ENCODE results near the gene SORT1.
"Not testable (repeated sequence)": the region's sequence is repeated elsewhere in the genome, so short reads cannot be mapped to it uniquely, and the experiment has no call there.

Gene SORT1

GRCh38 chr1:109295712-109296415 is 101.9 kb downstream of the SORT1 start:
- DNase-seq = no peak

GRCh38 chr1:109294481-109294880 is 103.2 kb downstream of the SORT1 start:
- DNase-seq = no peak

- no peak for DNase-seq
Observed at GRCh38 chr1:109293026-109293425, 104.7 kb downstream of the SORT1 start.

- DNase-seq = no peak
Observed at GRCh38 chr1:109292364-109292763, 105.4 kb downstream of the SORT1 start.

GRCh38 chr1:109290998-109291397 is 106.7 kb downstream of the SORT1 start:
- DNase-seq = no peak

GRCh38 chr1:109290137-109290536 is 107.6 kb downstream of the SORT1 start:
- DNase-seq = no peak

GRCh38 chr1:109286762-109287161 is 111.0 kb downstream of the SORT1 start:
- DNase-seq = not testable (repeated sequence)

GRCh38 chr1:109283748-109284600 is 113.7 kb downstream of the SORT1 start:
- no peak for DNase-seq

- peak; percentile 85 for DNase-seq
Observed at GRCh38 chr1:109282952-109283747, 114.6 kb downstream of the SORT1 start, which contains the start of gene PSRC1. PSRC1 (minus strand) TSS chr1:109283145.

- no peak for DNase-seq
Observed at GRCh38 chr1:109282497-109282951, 115.2 kb downstream of the SORT1 start.

- no peak for DNase-seq
Observed at GRCh38 chr1:109281680-109282496, 115.8 kb downstream of the SORT1 start.

- no peak for DNase-seq
Observed at GRCh38 chr1:109280862-109281261, 116.9 kb downstream of the SORT1 start.

GRCh38 chr1:109279615-109280278 is 118.0 kb downstream of the SORT1 start:
- DNase-seq = no peak

GRCh38 chr1:109277434-109278204 is 120.1 kb downstream of the SORT1 start:
- peak; percentile 41 for DNase-seq

- no peak for DNase-seq
Observed at GRCh38 chr1:109275706-109276345, 121.9 kb downstream of the SORT1 start.

- DNase-seq = no peak
Observed at GRCh38 chr1:109274533-109275476, 122.9 kb downstream of the SORT1 start.

- DNase-seq = no peak
Observed at GRCh38 chr1:109273570-109274288, 124.0 kb downstream of the SORT1 start.

- DNase-seq = no peak
Observed at GRCh38 chr1:109272831-109273547, 124.7 kb downstream of the SORT1 start.
